Activated CD4-positive, alpha-beta T cell treated with anti-CD3 and anti-CD28 coated beads, Interleukin-2, amount 50 U/mL, for 24 hours (primary cell): ENCODE results near the gene ADCY1.

Experiments
- DNase-seq, 2 donors: peaks; one replicate each; pipeline ENCODE4 v3.0.0-alpha.2; 2020; ENCODE audit warnings: low read depth in 1 of 2, low spot score in 1 of 2

Gene ADCY1

GRCh38 chr7:45689797-45690761, 115.9 kb downstream of the ADCY1 start:
- no peak for DNase-seq

GRCh38 chr7:45690762-45691150, 116.6 kb downstream of the ADCY1 start:
- no peak for DNase-seq

DNA sequence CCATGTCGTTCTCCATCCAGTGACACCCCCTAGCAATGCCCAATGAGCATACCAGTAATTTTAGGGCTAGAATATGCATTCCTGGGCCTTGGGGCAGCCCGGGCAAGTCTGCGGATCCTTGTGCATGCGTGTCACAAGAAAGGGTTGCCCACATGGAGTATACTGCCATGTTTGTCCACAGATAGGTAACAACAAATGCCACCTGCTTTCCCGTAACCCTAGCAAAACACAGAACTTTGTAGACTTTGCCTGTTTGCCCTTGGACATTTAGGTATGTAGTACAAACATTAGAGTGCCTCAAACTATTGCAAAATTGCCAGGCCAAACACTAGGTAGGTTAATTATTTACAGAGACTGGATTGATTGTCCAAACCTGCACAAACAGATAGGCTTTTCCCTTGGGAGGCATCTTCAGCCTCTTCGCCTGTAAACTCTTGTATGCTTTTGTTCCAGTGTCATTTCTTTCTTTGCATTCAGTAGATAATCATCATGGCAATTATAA, 117.0 kb downstream of the ADCY1 start:
- no peak for DNase-seq

DNA sequence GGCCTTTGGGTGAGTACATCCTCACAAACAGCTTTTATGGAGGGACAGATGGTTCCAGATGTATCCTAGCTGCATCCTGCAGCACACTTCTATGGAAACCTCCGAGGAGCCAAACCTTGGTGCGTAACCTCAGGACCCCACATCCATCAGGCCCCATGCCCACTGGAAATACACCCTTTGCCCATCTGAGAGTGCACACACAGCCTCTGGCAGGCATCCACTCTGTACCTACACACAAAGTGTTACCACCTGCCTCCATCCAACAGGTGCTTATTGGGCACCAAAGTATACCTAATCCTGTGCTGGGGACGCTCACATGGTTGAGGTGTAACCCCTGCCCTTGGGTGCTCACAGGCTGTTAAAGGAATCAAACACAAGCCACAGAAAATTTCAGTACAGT, 117.9 kb downstream of the ADCY1 start:
- DNase-seq: no peak

- no peak for DNase-seq
Observed at GRCh38 chr7:45695249-45695995, 121.3 kb downstream of the ADCY1 start.

DNA sequence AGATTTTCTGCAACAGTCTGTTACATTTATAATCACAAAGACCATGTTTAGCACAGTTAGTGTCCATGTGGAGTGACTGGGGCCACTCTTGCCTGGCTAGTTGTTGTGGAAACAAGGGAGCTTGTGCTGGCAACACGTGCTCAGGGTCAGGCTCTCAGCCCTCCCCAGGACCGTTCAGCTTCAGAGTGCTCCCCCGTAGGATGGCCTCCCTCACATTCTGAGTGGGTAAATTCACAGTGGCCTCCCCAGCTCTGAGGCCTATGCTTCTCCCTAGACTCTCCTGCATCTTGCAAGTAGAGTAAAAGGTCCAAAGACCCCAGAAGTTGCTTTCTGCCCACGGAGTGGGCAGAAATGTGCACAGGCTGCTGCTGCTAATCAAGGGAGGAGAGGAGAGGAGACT, 122.3 kb downstream of the ADCY1 start:
- no peak for DNase-seq

- DNase-seq: no peak
Observed at GRCh38 chr7:45697576-45698136, 123.5 kb downstream of the ADCY1 start.

DNA sequence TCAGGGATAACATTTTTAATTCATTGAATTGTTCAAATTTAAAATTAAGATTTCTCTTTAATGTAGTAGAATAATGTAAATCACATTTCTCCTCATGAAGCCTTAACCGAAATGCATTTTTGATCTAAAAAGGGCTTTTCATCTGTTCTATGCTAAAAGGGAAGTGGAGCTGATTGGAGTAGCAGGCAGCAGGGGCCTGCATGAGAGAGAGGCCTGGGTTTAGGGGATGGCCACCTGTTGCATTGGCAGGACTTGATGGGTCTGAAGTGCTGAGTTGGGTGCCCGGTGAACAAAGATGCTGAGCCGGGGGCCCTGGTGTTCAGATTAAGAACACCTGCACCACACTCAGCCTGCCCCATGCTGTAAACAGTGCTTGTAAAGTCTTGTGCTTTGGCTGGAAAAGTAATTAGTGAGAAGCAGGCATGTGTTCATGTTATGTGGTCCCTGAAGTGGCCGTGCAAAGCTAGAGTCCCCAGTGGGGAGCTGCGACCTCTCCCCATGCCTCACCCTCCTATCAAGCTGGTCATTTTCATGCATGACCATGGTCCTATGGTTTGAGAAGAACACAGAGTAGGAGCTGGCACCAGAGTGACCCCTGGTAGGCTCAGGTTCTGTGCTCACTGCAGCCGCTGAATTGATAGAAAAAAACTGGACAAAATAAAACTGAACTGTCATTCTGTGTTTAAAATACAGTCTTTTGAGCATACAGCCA, 124.3 kb downstream of the ADCY1 start:
- no peak for DNase-seq

GRCh38 chr7:45699015-45699309, 124.8 kb downstream of the ADCY1 start:
- no peak for DNase-seq

DNA sequence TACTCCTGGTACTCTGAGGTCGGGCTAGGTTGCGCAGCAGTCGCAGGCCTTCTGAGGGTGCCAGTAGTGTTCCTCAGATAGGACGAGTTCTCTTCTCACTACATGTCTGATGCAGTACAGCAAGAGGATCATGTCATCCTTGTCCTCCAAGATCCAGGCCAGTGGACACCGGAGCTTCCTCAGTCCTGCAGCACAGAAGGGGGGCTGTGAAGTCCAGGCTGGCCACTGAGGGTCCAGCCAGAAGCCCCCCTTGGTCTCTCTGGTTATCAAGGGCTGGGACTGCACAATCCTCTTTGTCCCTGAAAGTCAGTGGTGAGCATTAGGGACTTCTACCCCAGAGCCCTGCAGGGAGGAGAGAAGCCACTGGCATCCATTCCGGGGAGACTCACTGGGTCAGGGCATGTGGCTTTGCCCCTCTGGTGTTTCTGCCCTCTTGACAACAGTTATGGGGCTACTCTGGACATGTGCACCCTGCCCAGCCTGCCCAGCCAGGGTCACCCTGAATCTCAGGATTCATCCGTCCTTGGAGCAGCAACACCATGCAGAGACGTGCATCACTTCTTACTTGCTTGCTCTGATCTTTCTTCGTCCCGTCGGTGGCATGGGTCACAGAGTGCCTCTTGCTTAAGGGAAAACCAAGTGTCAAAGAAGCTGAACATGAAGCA, 125.7 kb downstream of the ADCY1 start:
- no peak for DNase-seq

DNA sequence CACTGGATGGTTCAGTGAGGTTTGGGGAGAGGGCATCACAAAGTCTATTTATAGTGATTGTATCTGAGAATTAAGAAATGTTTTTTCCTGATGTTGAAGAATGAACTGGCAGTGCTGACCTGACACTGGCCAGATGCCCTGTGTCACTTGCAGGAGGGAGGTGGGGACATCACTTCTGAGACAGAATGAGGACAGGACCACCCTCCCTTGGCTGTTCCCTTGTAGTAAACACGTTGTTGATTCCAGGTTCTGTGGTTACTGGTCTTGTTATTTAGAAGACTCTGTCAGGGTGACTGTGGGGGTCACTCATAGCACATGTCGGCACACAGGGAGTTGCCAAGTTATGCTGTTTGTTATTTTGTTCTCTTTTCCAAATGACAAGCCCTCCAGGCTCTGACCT, 126.4 kb downstream of the ADCY1 start:
- DNase-seq: no peak

- no peak for DNase-seq
Observed at GRCh38 chr7:45701701-45702510, 127.7 kb downstream of the ADCY1 start.

DNA sequence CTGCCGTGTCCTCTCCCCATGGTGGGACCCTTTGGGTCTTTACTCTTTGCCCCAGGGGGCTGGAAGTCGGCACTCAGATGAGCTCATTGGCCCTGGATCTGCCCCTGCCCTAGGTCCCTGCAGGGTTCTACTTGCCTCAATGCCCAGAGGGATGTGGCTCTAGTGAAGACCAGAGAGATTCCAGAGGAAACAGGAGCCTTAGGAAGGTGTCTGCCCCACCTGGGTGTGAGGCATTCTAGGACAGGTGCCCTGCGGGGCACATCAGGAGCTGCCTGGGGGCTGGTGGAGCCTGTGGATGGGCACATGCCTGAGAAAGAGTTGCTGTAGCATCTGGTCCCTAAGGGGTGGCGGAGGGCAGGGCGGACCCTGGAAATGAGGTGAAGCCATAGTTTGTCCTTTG, 128.6 kb downstream of the ADCY1 start:
- no peak for DNase-seq

DNA sequence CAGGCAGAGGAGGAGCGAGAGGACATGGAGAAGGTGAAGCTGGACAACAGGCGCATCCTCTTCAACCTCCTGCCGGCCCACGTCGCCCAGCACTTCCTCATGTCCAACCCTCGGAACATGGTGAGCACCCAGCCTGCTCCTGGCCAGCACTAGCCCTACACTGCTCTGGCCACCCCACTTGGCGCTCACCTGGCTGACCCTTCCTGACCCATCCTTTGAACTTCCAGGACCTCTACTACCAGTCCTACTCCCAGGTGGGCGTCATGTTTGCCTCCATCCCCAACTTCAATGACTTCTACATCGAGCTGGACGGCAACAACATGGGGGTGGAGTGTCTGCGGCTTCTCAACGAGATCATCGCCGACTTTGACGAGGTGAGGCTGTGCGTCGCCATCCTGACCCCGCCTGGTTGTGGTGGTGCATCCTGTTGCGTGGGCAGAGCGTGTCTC, 129.2 kb downstream of the ADCY1 start:
- no peak for DNase-seq

DNA sequence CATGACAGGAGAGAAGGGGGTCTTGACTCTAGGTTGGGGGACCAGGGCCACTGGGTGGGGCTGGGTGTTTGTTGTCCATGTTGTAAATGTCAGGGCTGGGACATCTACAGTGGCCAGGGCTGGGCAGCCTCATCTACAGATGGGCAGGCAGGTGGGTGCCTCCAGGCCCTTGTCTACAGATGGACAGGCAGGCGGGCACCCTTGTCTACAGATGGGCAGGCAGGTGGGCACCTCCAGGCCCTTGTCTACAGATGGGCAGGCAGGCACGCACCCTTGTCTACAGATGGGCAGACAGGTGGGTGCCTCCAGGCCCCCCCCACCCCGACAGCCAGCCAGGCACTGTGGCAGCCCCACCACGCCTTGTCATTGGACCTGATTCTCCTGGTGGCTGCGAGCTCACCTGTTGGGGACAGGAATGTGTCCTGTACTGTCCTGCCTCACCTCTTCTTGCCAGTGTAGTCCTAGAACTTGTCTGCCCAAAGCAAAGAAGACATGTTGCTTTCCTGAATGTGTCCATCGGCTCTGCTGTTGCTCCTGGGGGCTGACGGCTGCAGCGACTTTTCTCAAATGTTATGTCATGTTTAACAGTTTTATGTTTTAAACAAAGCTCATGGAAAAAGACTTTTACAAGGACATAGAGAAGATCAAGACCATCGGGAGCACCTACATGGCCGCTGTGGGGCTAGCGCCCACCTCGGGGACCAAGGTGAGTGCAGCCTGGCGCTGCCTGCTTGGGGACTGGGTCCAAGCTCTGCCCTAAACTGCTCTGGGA, 129.9 kb downstream of the ADCY1 start:
- no peak for DNase-seq

DNA sequence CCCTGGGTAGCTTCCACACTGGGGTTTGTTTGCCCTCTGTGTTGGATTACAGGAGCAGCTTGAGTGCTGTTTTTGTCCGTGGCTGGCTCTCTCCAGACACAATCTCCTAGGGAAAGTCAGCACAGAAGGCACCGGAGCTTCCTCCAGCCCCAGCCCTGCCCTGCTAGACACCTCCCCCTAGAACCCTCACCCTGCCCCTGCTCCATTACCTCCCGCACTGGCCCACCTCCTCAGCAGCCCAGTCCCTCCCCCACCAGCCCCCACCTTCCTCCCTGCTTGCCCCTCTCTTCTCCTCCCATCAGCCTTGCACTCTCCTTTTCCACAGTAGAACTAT, 130.5 kb downstream of the ADCY1 start:
- DNase-seq: no peak

DNA sequence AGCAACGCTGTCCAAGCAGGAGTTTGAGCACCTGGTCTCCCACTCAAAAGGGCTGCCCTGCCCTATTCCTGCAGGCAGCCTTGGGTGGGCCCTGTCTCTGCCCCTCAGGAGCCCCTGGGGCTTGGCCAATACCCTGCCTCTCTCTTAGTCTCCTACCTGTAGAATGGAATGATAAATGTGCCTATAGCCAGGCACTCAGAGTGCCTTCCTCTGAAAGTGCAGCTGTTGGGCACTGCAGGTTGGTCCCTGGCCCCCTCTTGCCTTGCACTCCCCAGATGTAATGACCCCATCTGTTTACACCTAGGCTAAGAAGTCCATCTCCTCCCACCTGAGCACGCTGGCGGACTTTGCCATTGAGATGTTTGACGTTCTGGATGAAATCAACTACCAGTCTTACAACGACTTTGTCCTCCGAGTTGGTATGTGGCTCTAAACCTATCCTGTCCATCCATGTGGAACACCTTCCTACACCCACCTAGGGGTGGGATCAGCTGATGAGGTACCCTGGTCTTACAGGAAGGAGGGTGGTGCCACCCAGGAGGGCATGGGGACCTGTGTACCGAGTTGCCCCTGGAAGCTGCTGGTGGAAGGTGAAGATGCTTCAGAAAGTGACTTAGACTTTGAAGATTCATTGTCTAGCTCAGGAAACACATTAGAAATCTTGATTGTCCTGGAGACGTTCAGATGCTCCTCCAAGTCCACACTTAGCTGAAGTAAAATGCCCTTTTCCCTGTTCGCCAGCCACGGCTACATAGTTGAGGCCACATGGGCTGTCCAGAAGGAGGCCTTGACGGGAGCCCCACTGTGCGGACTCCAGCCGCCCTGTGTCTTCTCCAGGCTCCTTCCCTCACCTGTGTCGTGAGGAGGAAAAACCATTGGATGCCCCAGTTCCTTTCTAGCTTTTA, 134.1 kb downstream of the ADCY1 start:
- DNase-seq: no peak
